IMR-90 (cell line): ENCODE results near the gene RAB40C. TPM values are rescaled to one million over a fixed set of nuclear protein-coding genes. Genes with fewer than 3 reads are reported as not detected.

ENCODE experiments used
- ATAC-seq: fragments of 200-7000 bp; cut with Tn5 transposase; 2 replicates; pipeline ENCODE4 v1.9.1; 2020; ENCODE audit warnings: low read depth, mild to moderate bottlenecking, moderate library complexity
- BruUV-seq: library from RNA; stranded (reverse); fragments of 400-500 nt; replicated peaks from 2 replicates; lab custom pipeline; 2021; lab: Mats Ljungman, UMichigan
- CTCF ChIA-PET: fragments of 300-600 bp; formaldehyde crosslinking; extraction: SDS; loops from one replicate; lab custom pipeline; 2021; ENCODE audit warnings: antibody characterized with exemption; lab: Yijun Ruan, JAX
- POLR2A ChIA-PET: fragments of 300-600 bp; sonication (Branson Sonifier 250); formaldehyde crosslinking; loops from one replicate; lab custom pipeline; 2022; ENCODE audit warnings: antibody characterized with exemption; ENCODE audit not compliant: unreplicated experiment; lab: Charles Lee
- DNase-seq: peaks from one replicate; pipeline ENCODE4 v3.0.0; 2013
- H2AFZ ChIP-seq: replicated peaks from 2 replicates; pipeline ENCODE3; 2013; ENCODE audit warnings: low read length, mild to moderate bottlenecking; ENCODE audit not compliant: poor library complexity
- H2AK5ac ChIP-seq: 2 replicates; pipeline ENCODE4 v1.6.1; 2013; ENCODE audit warnings: low read depth, low read length, inconsistent platforms
- H2AK9ac ChIP-seq: replicated peaks from 2 replicates; pipeline ENCODE3; 2013; ENCODE audit warnings: mild to moderate bottlenecking, low read depth, low read length, moderate library complexity; ENCODE audit not compliant: poor library complexity
- H2BK120ac ChIP-seq: 2 replicates; pipeline ENCODE4 v1.6.1; 2013; ENCODE audit warnings: low read depth, low read length, inconsistent platforms
- H2BK15ac ChIP-seq: 3 replicates; pipeline ENCODE4 v1.6.1; 2013; ENCODE audit warnings: low read depth, low read length, inconsistent platforms
- H2BK20ac ChIP-seq: 2 replicates; pipeline ENCODE4 v1.6.1; 2013; ENCODE audit warnings: low read depth, mild to moderate bottlenecking, inconsistent platforms, low read length, moderate library complexity
- H2BK5ac ChIP-seq: 2 replicates; pipeline ENCODE4 v1.6.1; 2013; ENCODE audit warnings: mild to moderate bottlenecking, low read depth, low read length, inconsistent platforms; ENCODE audit not compliant: poor library complexity, severe bottlenecking
- H3K14ac ChIP-seq: replicated peaks from 2 replicates; pipeline ENCODE4 v1.6.1; 2013; ENCODE audit warnings: low read depth, low read length, inconsistent platforms
- H3K18ac ChIP-seq: 2 replicates; pipeline ENCODE4 v1.6.1; 2013; ENCODE audit warnings: low read depth, low read length, control low read depth
- H3K23ac ChIP-seq: 2 replicates; pipeline ENCODE4 v1.6.1; 2013; ENCODE audit warnings: low read depth, low read length, inconsistent platforms
- H3K27ac ChIP-seq: 2 replicates; pipeline ENCODE4 v1.5.1; 2013; ENCODE audit warnings: mild to moderate bottlenecking, control low read depth, low read length; ENCODE audit not compliant: insufficient read depth
- H3K27me3 ChIP-seq: 2 replicates; pipeline ENCODE4 v1.6.1; 2013; ENCODE audit warnings: low read length; ENCODE audit not compliant: control insufficient read depth, insufficient read depth
- H3K36me3 ChIP-seq: 2 replicates; pipeline ENCODE4 v1.6.1; 2013; ENCODE audit warnings: low read length, mixed read lengths; ENCODE audit not compliant: control insufficient read depth, insufficient read depth
- H3K4ac ChIP-seq: 2 replicates; pipeline ENCODE4 v1.6.1; 2013; ENCODE audit warnings: low read depth, low read length, inconsistent platforms
- H3K4me1 ChIP-seq: 2 replicates; pipeline ENCODE4 v1.6.1; 2013; ENCODE audit warnings: low read length, mixed read lengths; ENCODE audit not compliant: control insufficient read depth, insufficient read depth
- H3K4me2 ChIP-seq: 2 replicates; pipeline ENCODE4 v1.6.1; 2013; ENCODE audit warnings: low read depth, mild to moderate bottlenecking, control low read depth, low read length, moderate library complexity
- H3K4me3 ChIP-seq: 2 replicates; pipeline ENCODE4 v1.5.1; 2013; ENCODE audit warnings: low read depth, mild to moderate bottlenecking, control low read depth, low read length, moderate library complexity; ENCODE audit not compliant: insufficient read depth
- H3K56ac ChIP-seq: 2 replicates; pipeline ENCODE4 v1.6.1; 2013; ENCODE audit warnings: low read length, inconsistent platforms; ENCODE audit not compliant: insufficient read depth; ENCODE audit errors: extremely low read depth
- H3K79me1 ChIP-seq, 2 experiments: 2 replicates each; pipeline ENCODE4 v1.6.1; 2013; ENCODE audit warnings: low read length in 2 of 2, inconsistent platforms in 1 of 2, low read depth in 1 of 2
- H3K9ac ChIP-seq: 2 replicates; pipeline ENCODE4 v1.6.1; 2013; ENCODE audit warnings: low read depth, low read length, control low read depth
- H3K9me1 ChIP-seq: 2 replicates; pipeline ENCODE4 v1.6.1; 2013; ENCODE audit warnings: low read length, inconsistent platforms; ENCODE audit not compliant: insufficient read depth
- H3K9me3 ChIP-seq: 2 replicates; pipeline ENCODE4 v1.6.1; 2013; ENCODE audit warnings: low read length; ENCODE audit not compliant: control insufficient read depth, insufficient read depth
- H4K20me1 ChIP-seq: 2 replicates; pipeline ENCODE4 v1.6.1; 2013; ENCODE audit warnings: low read length, inconsistent platforms; ENCODE audit not compliant: insufficient read depth
- H4K5ac ChIP-seq: 2 replicates; pipeline ENCODE4 v1.6.1; 2013; ENCODE audit warnings: mild to moderate bottlenecking, low read depth, low read length, control low read depth
- H4K8ac ChIP-seq, 2 experiments: 2 replicates each; pipeline ENCODE4 v1.6.1; 2013; ENCODE audit warnings: low read depth in 2 of 2, low read length in 2 of 2, control low read depth in 1 of 2, inconsistent platforms in 1 of 2
- H4K91ac ChIP-seq: 2 replicates; pipeline ENCODE4 v1.6.1; 2013; ENCODE audit warnings: low read depth, low read length, inconsistent platforms; ENCODE audit not compliant: insufficient read depth
- BHLHE40 ChIP-seq: fragments of 150-350 bp; IDR thresholded peaks from 2 replicates; pipeline ENCODE4 v1.6.1; 2016; ENCODE audit warnings: mild to moderate bottlenecking, low read depth, low read length
- CEBPB ChIP-seq: IDR thresholded peaks from 2 replicates; pipeline ENCODE4 v1.6.1; 2012; ENCODE audit warnings: low read depth, low read length, improper control_type of control experiment
- FOS ChIP-seq: fragments of 150-350 bp; IDR thresholded peaks from 2 replicates; pipeline ENCODE4 v1.6.1; 2016; ENCODE audit warnings: low read depth, low read length
- MAZ ChIP-seq: IDR thresholded peaks from 2 replicates; pipeline ENCODE4 v1.6.1; 2012; ENCODE audit warnings: low read depth, mild to moderate bottlenecking, low read length, improper control_type of control experiment, moderate library complexity, borderline replicate concordance
- NFE2L2 ChIP-seq: fragments of 150-350 bp; IDR thresholded peaks from 2 replicates; pipeline ENCODE4 v1.6.1; 2016; ENCODE audit warnings: low read depth, mild to moderate bottlenecking, low read length
- POLR2A ChIP-seq: IDR thresholded peaks from 2 replicates; pipeline ENCODE4 v1.6.1; 2012; ENCODE audit warnings: mild to moderate bottlenecking, low read depth, low read length
- RAD21 ChIP-seq: IDR thresholded peaks from 2 replicates; pipeline ENCODE4 v1.6.1; 2012; ENCODE audit warnings: low read length, improper control_type of control experiment
- RCOR1 ChIP-seq: IDR thresholded peaks from 2 replicates; pipeline ENCODE4 v1.6.1; 2012; ENCODE audit warnings: mild to moderate bottlenecking, low read length, improper control_type of control experiment; ENCODE audit not compliant: insufficient replicate concordance
- RFX5 ChIP-seq: IDR thresholded peaks from 2 replicates; pipeline ENCODE4 v1.8.0; 2012; ENCODE audit warnings: low read depth, mild to moderate bottlenecking, low read length, moderate library complexity
- SMC3 ChIP-seq: fragments of 150-350 bp; IDR thresholded peaks from 2 replicates; pipeline ENCODE4 v1.6.1; 2016; ENCODE audit warnings: low read depth, mild to moderate bottlenecking, antibody characterized with exemption, low read length, moderate library complexity
- WGBS, 2 experiments: methylation state at CpG; one replicate each; pipeline versions ENCODE4 v1.1.5 to v1.1.7; 2013; ENCODE audit warnings: missing lambda C conversion rate in 2 of 2; ENCODE audit not compliant: insufficient read length in 1 of 2; ENCODE audit errors: extremely low coverage in 2 of 2; 5-methylcytosine and 5-hydroxymethylcytosine counted together
- dilution Hi-C: fragments of 300-500 bp; cut with HindIII; formaldehyde crosslinking; loops from one replicate; pipeline ENCODE4 v1.14.3; 2018; ENCODE audit warnings: low sequenced_read_pairs; ENCODE audit not compliant: unreplicated experiment
- in situ Hi-C: fragments of 300-500 bp; cut with MboI; formaldehyde crosslinking; loops from 3 replicates; pipeline ENCODE4 v1.14.3; 2019; ENCODE audit warnings: low sequenced_read_pairs, inconsistent platforms, mixed read lengths
- intact Hi-C: fragments of 100-400 bp; cut with micrococcal nuclease; formaldehyde crosslinking; loops from 2 replicates; pipeline ENCODE4 v1.10.0; 2022
- polyA plus RNA-seq, 3 experiments: library from polyadenylated mRNA; depleted of rRNA; stranded (reverse); fragments of >200 nt; gene quantifications; 2 replicates each; pipeline ENCODE4 v1.2.3, GENCODE V29; 2012; ENCODE audit warnings: low replicate concordance in 1 of 3
- total RNA-seq: library from RNA; depleted of rRNA; stranded (reverse); fragments of >200 nt; gene quantifications from 2 replicates; pipeline ENCODE4 v1.2.3, GENCODE V29; 2012
- TF ChIP-seq, protein P1 (sequence below): fragments of 150-350 bp; IDR thresholded peaks from 2 replicates; pipeline ENCODE4 v1.6.1; 2016; ENCODE audit warnings: low read depth, mild to moderate bottlenecking, low read length, moderate library complexity, borderline replicate concordance
- TF ChIP-seq, protein P2 (sequence below): conservative IDR thresholded peaks from 2 replicates; pipeline ENCODE4 v1.5.1; 2012; ENCODE audit warnings: mild to moderate bottlenecking, low read depth, low read length, improper control_type of control experiment
- TF ChIP-seq, protein P3 (sequence below): fragments of 150-350 bp; IDR thresholded peaks from 2 replicates; pipeline ENCODE4 v1.6.1; 2017; ENCODE audit warnings: mild to moderate bottlenecking, antibody characterized with exemption, low read length, low read depth

Gene RAB40C
- total and polyA plus RNA-seq, 2 of the 4 experiments (the other 2 are of a cell fraction): 6.8 to 13.7 TPM

DNA sequence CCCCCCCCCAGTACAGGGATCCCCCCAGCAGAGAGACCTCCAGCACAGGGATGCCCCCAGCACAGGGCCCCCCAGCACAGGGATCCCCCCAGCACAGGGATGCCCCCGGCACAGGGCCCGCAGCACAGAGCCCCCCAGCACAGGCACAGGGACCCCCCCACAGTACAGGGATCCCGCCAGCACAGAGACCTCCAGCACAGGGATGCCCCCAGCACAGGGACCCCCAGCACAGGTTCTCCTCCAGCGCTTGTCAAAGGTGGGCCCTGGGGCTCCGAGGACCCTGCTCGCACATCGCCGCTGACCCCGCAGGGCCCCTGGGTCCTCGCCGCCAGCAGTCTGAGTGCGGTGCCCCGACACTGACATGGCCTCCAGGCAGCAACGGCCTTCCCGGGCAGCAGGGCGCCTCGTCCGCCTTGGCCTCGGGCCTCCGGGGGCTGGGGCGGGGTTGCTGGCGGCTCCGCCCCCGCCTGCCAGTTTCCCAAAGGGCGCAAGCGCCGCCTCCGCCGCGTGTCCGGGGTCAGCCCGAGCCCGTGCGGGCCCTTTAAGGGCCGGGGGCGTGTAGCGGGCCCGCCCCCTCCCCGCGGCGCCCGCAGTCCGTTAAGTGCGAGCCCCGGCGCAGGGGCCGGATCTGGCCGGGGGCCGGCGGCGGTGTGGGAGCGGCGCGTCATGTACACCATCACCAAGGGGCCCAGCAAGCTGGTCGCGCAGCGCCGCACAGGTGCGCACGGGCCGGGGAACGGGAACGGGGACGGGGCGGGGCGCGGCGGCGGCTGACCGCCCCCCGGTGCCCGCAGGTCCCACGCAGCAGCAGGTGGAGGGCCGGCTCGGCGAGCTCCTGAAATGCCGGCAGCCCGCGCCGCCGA, 51.7 kb downstream of the RAB40C start, which contains the start of gene MCRIP2:
MCRIP2 (plus strand) TSS at position 503 of the 863 bp plus-strand sequence; CDS start at position 667, 164 bp downstream.
- Histone ChIP-seq H2BK20ac (no peak within 1 kb of the TSS), H2AK5ac (peak within 1 kb of the TSS; percentile 37), H4K20me1 (peaks cover under 1% of the 10 kb centered on the region; the same call in 1 of the 2 replicates), H3K4me2 (peak within 1 kb of the TSS; percentile 99), H3K9me1 (peaks cover 11% of the 10 kb centered on the region; the same call in 1 of the 2 replicates), H3K4me3 (peak within 1 kb of the TSS; percentile 100), H2BK15ac (no peak within 1 kb of the TSS), H2BK120ac (0 out of 2 replicates have a peak within 1 kb of the TSS, but pooled peaks have one; percentile 1), H3K9ac (peak within 1 kb of the TSS; percentile 99), H3K79me1 (peaks cover 3 to 32% of the 10 kb centered on the region in 2 experiments; a peak in 2 of 4 replicates), H4K91ac (peak within 1 kb of the TSS; percentile 26), H3K36me3 (no peaks in the 10 kb centered on the region), H2BK5ac (peak within 1 kb of the TSS; percentile 80), H4K5ac (peak within 1 kb of the TSS; percentile 98), H3K4me1 (peaks cover 13% of the 10 kb centered on the region), H3K9me3 (no peaks in the 10 kb centered on the region), H3K27ac (peak within 1 kb of the TSS; percentile 96), H3K14ac (peak within 1 kb of the TSS; percentile 95), H3K27me3 (no peaks in the 10 kb centered on the region), H3K4ac (peak within 1 kb of the TSS; percentile 74), H4K8ac (peak within 1 kb of the TSS; percentile 92 to 94; a peak in 3 of 4 replicates), H3K23ac (peak within 1 kb of the TSS; percentile 79; the same call in 1 of the 2 replicates), H3K18ac (peak within 1 kb of the TSS; percentile 95), H3K56ac (peak within 1 kb of the TSS; percentile 62; the same call in 1 of the 2 replicates), H2AFZ (peak within 1 kb of the TSS; percentile 90), H2AK9ac (peak within 1 kb of the TSS; percentile 91)
- peak; percentile 61 for DNase-seq
- POLR2A ChIA-PET: no interaction called here
- dilution Hi-C loops (no loop called here), in situ Hi-C loops (loop anchor here (10.0 kb wide), 1 partner anchor 247 kb away; the partner anchor contains the start of gene NME4), intact Hi-C loops (no loop called here)
- CTCF ChIA-PET: interaction anchor here (0.6 kb wide), 2 partner anchors 50 to 255 kb away, joined by 3 read pairs; no protein-coding TSS in a partner anchor
- ATAC-seq: peak; percentile 79
- no TSS peak for BruUV-seq
- WGBS, 2 experiments: 1% methylated on average over 43 of the region's 81 CpGs; no CpG with 5 or more reads in 1 of the 2 experiments
- TF ChIP-seq, protein P1, sequence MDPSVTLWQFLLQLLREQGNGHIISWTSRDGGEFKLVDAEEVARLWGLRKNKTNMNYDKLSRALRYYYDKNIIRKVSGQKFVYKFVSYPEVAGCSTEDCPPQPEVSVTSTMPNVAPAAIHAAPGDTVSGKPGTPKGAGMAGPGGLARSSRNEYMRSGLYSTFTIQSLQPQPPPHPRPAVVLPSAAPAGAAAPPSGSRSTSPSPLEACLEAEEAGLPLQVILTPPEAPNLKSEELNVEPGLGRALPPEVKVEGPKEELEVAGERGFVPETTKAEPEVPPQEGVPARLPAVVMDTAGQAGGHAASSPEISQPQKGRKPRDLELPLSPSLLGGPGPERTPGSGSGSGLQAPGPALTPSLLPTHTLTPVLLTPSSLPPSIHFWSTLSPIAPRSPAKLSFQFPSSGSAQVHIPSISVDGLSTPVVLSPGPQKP: no peak
- TF ChIP-seq MAZ: peak; percentile 76; the same call in 1 of the 2 replicates
- no peak for TF ChIP-seq SMC3
- peak; percentile 66 for TF ChIP-seq BHLHE40
- TF ChIP-seq, protein P2, sequence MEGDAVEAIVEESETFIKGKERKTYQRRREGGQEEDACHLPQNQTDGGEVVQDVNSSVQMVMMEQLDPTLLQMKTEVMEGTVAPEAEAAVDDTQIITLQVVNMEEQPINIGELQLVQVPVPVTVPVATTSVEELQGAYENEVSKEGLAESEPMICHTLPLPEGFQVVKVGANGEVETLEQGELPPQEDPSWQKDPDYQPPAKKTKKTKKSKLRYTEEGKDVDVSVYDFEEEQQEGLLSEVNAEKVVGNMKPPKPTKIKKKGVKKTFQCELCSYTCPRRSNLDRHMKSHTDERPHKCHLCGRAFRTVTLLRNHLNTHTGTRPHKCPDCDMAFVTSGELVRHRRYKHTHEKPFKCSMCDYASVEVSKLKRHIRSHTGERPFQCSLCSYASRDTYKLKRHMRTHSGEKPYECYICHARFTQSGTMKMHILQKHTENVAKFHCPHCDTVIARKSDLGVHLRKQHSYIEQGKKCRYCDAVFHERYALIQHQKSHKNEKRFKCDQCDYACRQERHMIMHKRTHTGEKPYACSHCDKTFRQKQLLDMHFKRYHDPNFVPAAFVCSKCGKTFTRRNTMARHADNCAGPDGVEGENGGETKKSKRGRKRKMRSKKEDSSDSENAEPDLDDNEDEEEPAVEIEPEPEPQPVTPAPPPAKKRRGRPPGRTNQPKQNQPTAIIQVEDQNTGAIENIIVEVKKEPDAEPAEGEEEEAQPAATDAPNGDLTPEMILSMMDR: no peak
- no peak for TF ChIP-seq CEBPB
- TF ChIP-seq RCOR1: no peak
- TF ChIP-seq POLR2A: 0 out of 2 replicates have a peak, but pooled peaks have one; percentile 24
- no peak for TF ChIP-seq RAD21
- no peak for TF ChIP-seq FOS
- TF ChIP-seq, protein P3, sequence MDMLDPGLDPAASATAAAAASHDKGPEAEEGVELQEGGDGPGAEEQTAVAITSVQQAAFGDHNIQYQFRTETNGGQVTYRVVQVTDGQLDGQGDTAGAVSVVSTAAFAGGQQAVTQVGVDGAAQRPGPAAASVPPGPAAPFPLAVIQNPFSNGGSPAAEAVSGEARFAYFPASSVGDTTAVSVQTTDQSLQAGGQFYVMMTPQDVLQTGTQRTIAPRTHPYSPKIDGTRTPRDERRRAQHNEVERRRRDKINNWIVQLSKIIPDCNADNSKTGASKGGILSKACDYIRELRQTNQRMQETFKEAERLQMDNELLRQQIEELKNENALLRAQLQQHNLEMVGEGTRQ: no peak
- TF ChIP-seq NFE2L2: no peak
- TF ChIP-seq RFX5: no peak
